Activated CD4-positive, alpha-beta T cell treated with anti-CD3 and anti-CD28 coated beads for 4 hours (primary cell): Measurements from ENCODE around the gene TM9SF3.

Experiments
- DNase-seq, 2 donors: peaks; one replicate each; pipeline ENCODE4 v3.0.0-alpha.2; 2020

The TM9SF3 gene

GRCh38 chr10:96507044-96507443 lies 79.8 kb downstream of the TM9SF3 start:
- DNase-seq, result no peak

- no peak for DNase-seq
These were observed 81.4 kb downstream of the TM9SF3 start for GRCh38 chr10:96505150-96506136.

- DNase-seq, result no peak
These were observed 84.1 kb downstream of the TM9SF3 start for GRCh38 chr10:96502561-96503282.

GRCh38 chr10:96501985-96502384 lies 84.8 kb downstream of the TM9SF3 start:
- DNase-seq, result no peak

GRCh38 chr10:96500519-96500918 lies 86.3 kb downstream of the TM9SF3 start:
- no peak for DNase-seq

GRCh38 chr10:96500050-96500449 lies 86.8 kb downstream of the TM9SF3 start:
- DNase-seq, result no peak

GRCh38 chr10:96497391-96497790 lies 89.4 kb downstream of the TM9SF3 start:
- no peak for DNase-seq

- no peak for DNase-seq
These were observed 90.4 kb downstream of the TM9SF3 start for GRCh38 chr10:96496281-96496925.

- no peak for DNase-seq
These were observed 91.3 kb downstream of the TM9SF3 start for GRCh38 chr10:96495544-96495943.

- DNase-seq, result no peak
These were observed 92.1 kb downstream of the TM9SF3 start for GRCh38 chr10:96494694-96495093.

GRCh38 chr10:96493871-96494525 lies 92.8 kb downstream of the TM9SF3 start:
- DNase-seq, result no peak

GRCh38 chr10:96493254-96493653 lies 93.6 kb downstream of the TM9SF3 start:
- DNase-seq, result no peak

GRCh38 chr10:96491303-96491702 lies 95.5 kb downstream of the TM9SF3 start:
- no peak for DNase-seq

GRCh38 chr10:96488161-96488935 lies 98.5 kb downstream of the TM9SF3 start:
- no peak for DNase-seq

GRCh38 chr10:96482815-96483588 lies 103.8 kb downstream of the TM9SF3 start:
- no peak for DNase-seq

GRCh38 chr10:96478355-96478754 lies 108.5 kb downstream of the TM9SF3 start:
- no peak for DNase-seq

GRCh38 chr10:96473866-96474265 lies 112.9 kb downstream of the TM9SF3 start:
- no peak for DNase-seq

GRCh38 chr10:96470116-96470743 lies 116.6 kb downstream of the TM9SF3 start:
- peak in 1 of 2 donors; percentile 8 for DNase-seq

GRCh38 chr10:96468845-96469244 lies 118.0 kb downstream of the TM9SF3 start:
- no peak for DNase-seq
